EL (cell line): Measurements from ENCODE around the gene TTC32.

Experiments
- DNase-seq: peaks from one replicate; pipeline ENCODE4 v3.0.0-alpha.2; 2016

TTC32 gene

DNA sequence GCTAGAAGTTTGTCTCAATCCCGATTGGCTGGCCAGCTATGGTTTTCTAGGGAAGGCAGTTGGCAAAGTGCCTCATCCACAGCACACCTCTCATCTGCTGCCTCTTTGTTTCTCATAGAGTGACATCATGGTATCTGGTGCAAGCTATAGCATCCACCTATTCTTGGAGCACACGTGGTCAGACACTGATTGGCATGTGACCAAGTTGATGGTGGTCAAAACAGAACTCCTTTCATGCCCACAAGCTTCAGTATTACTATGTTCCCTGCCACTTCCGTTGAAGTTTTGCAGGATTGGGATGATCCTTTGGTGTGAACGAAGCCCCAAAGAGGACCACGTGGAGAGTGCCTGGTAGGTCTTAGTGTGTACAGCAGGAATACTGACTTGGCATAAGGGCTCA is 28.8 kb downstream of the TTC32 start:
- DNase-seq, result no peak

DNA sequence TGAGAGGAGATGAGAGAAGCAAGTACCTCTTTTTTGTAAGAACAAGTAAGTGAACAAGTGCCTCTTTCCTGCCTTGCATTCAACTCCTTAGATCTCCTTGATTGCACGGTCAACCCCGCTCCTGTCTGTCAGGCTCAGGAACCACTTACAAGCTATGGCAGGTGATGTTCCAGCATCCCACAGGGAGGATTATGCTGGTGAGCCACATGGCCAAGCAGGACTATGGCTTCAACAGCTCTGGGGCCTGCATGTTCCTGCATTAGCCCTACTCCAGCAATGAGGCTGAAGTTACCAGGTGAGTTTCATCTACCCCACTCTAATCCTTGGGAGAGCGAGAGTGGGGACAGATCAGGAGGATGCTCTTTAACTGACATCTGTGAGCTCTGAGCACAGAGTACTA is 29.5 kb downstream of the TTC32 start:
- DNase-seq, result no peak

DNA sequence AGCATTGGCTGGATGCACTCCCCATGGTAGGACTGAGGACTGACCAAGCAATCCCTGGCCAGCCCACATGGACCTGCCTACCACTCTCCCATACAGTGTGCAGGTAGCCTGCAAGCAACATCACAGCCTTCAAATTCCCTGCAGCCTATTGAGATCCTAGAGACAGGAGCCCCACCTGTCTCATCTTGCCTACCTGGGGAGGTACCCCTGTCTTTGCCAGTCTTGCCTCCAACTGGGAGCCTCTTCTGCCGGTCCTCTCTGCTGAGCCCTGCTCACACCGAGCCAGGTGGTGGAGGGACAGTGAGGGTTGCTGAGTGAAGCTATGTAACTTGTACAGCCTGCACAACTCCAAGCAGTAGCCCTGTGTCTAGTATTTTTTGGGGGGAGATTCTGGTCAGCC is 29.9 kb downstream of the TTC32 start:
- no peak for DNase-seq

GRCh38 chr2:19870792-19871191 is 31.0 kb downstream of the TTC32 start:
- no peak for DNase-seq

DNA sequence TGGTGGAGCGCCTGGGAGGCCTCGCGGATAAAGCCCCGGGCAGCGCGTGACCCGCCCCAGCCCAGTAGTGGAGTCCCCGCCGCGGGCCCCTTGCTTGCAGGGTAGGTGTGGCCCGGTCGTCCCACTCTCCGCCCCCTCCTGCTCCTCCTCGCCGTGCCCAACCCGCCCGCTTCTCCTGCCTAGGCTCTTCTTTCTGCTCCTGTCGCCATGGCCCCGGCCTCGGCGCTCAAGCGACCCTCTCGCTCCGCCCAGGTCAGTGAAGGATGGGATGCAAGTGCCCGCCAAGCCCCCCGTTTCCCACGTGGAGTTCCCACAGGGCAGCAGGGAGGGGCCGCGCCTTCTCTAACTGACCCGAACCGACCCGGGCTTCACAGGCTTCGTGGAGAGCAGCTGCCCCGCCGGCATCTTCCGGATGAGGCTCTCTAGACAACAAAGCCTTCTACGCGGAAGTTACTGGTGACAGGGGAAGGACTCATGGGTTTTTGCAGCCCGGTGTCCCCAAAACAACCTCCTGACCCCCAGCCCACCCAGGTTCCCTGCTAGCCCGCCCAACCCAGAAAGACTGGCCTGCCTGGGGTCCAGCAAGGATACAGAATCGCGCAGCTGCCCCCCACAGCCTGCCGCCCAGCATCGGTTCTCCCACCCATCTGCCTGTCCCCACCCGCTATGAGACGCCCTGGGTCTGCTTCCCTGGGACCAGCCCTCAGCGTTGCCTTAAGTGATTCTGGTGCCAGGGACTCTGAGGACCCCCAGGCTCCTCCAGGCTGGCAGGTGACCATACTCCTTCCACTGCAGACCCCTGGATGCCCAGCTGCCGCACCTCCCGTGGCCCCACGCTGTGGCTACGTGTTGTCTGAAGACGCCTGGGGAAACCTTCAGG is 32.8 kb downstream of the TTC32 start:
- DNase-seq, result peak; percentile 16

GRCh38 chr2:19868224-19868623 is 33.6 kb downstream of the TTC32 start:
- no peak for DNase-seq

DNA sequence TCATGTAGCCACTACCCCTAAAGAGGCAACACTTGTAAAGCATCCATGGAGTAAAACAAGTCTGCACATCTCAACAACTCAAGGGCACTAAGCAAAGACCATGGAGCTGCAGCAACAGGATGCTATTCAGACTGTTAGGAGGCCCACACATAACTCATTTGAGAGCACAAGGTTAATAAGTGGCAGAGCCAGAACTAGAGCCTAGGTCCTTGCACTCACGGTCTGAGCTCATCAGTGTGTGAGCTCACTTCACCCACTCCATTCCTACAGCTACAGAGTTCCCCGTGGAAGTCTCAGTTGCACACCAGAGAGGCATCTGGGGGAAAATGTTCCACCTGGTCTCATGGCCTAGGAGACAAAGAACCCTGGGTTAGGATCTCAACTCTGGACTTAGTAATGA is 35.0 kb downstream of the TTC32 start:
- DNase-seq, result no peak

GRCh38 chr2:19865151-19865550 is 36.6 kb downstream of the TTC32 start:
- DNase-seq, result no peak

- no peak for DNase-seq
Observed at GRCh38 chr2:19864381-19864780, 37.4 kb downstream of the TTC32 start.

- peak; percentile 50 for DNase-seq
Observed at GRCh38 chr2:19863303-19864041, 38.3 kb downstream of the TTC32 start.

DNA sequence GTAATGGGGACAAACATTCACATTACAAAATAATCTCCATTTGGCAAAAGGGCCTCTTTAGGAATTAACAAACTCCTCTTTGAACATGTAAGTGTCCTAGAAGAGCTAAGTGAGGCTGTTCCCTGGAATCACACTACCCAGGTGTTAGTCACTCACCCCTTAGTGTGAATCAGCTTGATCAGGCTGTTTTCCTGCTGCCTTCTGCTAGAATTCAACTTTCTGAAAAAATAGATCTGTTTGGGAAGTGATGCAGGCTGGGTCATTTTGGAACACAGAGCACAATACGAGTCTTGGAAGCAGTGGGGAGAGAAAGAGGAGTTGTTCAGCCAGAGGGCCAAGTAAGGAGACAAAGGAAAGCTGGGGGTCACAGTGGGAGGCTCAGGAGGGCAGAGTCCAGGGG is 40.0 kb downstream of the TTC32 start:
- no peak for DNase-seq

GRCh38 chr2:19860022-19860421 is 41.8 kb downstream of the TTC32 start:
- DNase-seq, result no peak

- DNase-seq, result no peak
Observed at GRCh38 chr2:19859565-19859964, 42.2 kb downstream of the TTC32 start.

DNA sequence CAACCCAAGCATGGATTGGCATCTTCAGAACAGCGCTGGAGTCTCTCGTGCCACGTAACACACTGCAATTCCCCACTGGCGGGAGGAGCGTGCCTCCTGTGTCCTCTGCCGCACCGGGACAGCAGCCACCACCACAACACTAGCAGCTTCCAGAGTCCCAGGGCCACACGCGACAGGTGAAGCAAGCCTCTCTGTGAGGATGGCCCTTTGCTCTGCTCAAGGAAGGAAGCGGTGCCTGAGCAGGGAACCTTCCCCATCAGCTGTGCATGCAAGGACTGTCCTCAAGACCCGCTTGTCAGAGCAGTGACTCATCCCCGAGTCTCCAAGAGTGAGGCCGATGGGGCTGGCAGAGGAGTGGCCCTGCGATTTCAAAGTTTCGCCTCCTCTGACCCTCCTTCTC is 44.0 kb downstream of the TTC32 start:
- peak; percentile 23 for DNase-seq

DNA sequence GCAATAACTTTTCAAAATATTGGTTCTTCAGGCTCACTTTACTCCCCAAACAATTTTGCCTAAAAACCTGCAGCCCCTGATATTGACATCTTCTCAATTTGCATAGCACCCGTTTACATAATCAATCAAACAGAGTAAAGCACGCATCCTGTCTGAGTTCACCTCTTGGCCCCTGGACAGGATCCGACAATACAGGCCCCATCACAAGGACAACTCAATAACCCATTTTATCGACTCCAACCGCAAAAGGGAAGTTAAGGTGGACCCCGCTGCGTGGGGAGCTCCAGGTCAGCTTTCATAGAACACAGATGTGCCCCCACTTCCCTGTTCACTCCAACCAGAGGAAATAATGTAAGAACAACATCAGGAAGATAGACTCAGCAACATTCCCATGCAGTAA is 44.7 kb downstream of the TTC32 start:
- no peak for DNase-seq

DNA sequence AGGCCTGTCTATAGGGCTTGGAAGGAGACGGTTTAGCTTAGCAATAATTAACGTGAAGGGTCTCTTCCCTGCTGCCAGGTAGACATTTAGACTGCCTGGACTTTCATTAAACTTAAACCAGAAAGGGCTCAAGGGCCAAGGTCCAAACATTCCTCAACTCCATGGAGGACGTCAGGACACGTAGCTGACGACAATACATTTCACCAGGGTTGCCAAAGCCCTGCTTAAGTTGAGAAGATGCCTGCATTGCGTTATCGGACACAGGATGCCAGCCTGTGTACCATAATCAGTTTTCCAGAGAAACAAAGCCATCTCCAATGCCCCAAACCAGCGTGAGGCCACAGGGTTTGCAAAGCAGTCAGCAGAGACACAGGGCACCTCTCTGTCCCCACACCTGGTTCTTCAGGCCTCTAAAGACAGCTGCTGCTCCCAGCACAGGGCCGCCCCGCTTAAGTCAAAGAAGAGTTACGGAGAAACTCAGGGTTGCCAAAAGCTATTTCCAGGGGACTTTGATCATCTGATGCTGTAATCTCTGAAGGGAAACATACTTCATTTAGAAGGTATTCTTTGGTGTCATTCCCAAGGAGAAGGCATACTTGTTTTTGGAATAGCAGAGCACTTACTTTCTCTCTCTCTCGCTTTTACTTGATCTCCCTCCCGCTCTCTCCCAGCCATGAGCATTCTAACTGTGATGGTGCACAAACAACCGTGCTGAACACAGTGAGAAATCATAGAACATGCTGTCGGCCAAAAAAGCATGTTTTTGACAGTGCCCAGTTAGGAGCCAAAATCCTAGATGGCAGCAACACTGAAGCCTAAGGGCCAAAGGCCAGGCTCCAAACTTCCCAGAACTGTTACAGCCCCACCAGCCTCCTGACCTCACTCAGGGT is 46.0 kb downstream of the TTC32 start:
- DNase-seq, result no peak

GRCh38 chr2:19854596-19855541 is 46.9 kb downstream of the TTC32 start:
- DNase-seq, result no peak

GRCh38 chr2:19851116-19851695 is 50.6 kb downstream of the TTC32 start:
- DNase-seq, result no peak

DNA sequence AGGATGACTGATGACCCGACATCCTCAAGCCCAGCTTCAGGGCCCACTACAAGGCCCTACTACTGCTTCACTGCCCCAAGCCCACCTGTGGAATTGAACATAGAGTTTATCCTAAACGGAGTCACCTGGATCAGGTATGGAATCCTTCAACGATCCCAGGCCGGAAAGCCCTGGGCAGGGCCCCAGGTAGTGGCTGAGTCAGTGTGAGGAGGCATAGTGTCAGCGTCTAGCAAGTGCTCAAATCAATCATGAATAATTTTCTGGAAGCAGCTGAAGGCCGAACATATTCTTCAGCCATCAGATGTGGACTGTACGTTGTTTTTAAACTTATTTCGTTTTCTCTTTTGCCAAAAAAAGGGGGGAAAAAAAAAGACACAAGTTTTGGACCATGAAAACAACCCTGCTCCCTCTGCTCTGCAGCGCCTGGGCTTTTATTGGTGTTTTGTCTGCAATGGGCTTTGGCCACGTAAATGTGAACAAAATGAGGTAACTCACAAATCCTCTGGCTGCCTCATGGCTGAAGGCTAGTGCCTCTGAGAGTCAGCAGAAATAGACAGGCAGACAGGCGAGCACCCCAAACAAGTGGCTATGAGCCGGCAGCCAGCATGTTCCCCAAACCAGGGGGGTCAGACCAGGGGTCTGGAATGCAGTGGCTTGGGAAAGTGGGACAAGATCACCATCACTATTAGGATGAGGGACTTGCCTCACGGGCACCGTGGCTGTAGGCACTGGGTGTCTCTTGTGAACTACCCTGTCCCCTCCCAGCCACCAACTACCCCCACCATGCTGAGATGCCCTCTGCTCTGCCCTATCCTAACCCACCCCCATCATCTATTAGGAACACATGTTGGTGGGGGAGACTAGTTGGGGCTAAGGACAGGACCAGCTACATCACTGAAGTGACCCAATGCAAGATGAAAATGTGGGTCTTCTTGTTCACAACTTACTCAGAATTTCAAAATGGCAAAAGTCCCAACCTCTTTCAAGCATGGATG is 51.4 kb downstream of the TTC32 start:
- no peak for DNase-seq

- no peak for DNase-seq
Observed at GRCh38 chr2:19848952-19849351, 52.8 kb downstream of the TTC32 start.
